ENCODE results near the gene XBP1. TPM values are rescaled to one million over a fixed set of nuclear protein-coding genes. Genes with fewer than 3 reads are reported as not detected.

XBP1 gene
- total and polyA plus RNA-seq, 2 of the 8 experiments (the other 6 are each of a cell fraction or from before 2014, with no cell fraction given) = 99.8 to 131 TPM

- Histone ChIP-seq H3K14ac (ENCODE audit: insufficient read length) (no peak overlapping the region), H4K8ac (ENCODE audit: extremely low read depth, insufficient read depth, low read length) (no peak overlapping the region), H3K27ac (ENCODE audit: low read depth, low read length) (no peak overlapping the region), H4K91ac (replicated peaks; ENCODE audit: insufficient read length, low read length) (no peak overlapping the region), H3K9ac (replicated peaks in 1 of 4; ENCODE audit: extremely low read depth in 1 of 4, low read depth in 3 of 4, low read length in 3 of 4) (no peak overlapping the region), H3K23me2 (ENCODE audit: low read depth, low read length) (peaks cover 5% of the 10 kb centered on the region; the same call in 1 of the 2 replicates), H3K79me2 (ENCODE audit: control insufficient read depth in 1 of 2, insufficient read depth in 2 of 2, low read length in 2 of 2) (no peaks in the 10 kb centered on the region), H2BK15ac (ENCODE audit: low read length) (no peak overlapping the region; the same call in 1 of the 2 replicates), H4K5ac (ENCODE audit: insufficient read length, low read depth, low read length) (no peak overlapping the region), H3K4ac (replicated peaks; ENCODE audit: insufficient read length, low read depth, low read length) (no peak overlapping the region), H3K23ac (ENCODE audit: insufficient read length) (no peak overlapping the region), H2BK12ac (ENCODE audit: low read depth, low read length) (no peak overlapping the region), H2AFZ (ENCODE audit: low read length) (no peak overlapping the region), H3K4me2 (ENCODE audit: insufficient read depth in 1 of 2, low read depth in 2 of 2, low read length in 2 of 2) (no peak overlapping the region), H2BK120ac (replicated peaks; ENCODE audit: low read depth, low read length) (no peak overlapping the region), H2BK5ac (ENCODE audit: low read depth, low read length) (no peak overlapping the region), H3K4me1 (replicated peaks in 1 of 4; ENCODE audit: control insufficient read depth in 3 of 4, insufficient read depth in 4 of 4, low read length in 3 of 4) (no peaks in the 10 kb centered on the region; a peak in 1 of 7 replicates), H3K9me3 (ENCODE audit: insufficient read depth in 2 of 2, low read depth in 1 of 2, low read length in 1 of 2) (no peaks in the 10 kb centered on the region), H3K18ac (ENCODE audit: extremely low read depth, low read length) (no peak overlapping the region), H3K36me3 (ENCODE audit: control insufficient read depth in 2 of 4, insufficient read depth in 4 of 4, low read length in 3 of 4) (no peaks in the 10 kb centered on the region), H3K79me1 (ENCODE audit: low read depth, low read length) (no peaks in the 10 kb centered on the region), H4K20me1 (replicated peaks in 1 of 2; ENCODE audit: control insufficient read depth in 1 of 2, insufficient read depth in 2 of 2, low read length in 2 of 2) (no peaks in the 10 kb centered on the region), H2AK5ac (ENCODE audit: low read depth, low read length) (no peak overlapping the region; the same call in 1 of the 2 replicates), H3K27me3 (replicated peaks in 1 of 4; ENCODE audit: control insufficient read depth in 3 of 4, extremely low read depth in 1 of 4, insufficient read depth in 3 of 4, low read length in 3 of 4) (no peaks in the 10 kb centered on the region), H2BK20ac (ENCODE audit: low read length) (no peak overlapping the region), H3K4me3 (ENCODE audit: extremely low read depth in 1 of 4, insufficient read depth in 2 of 4, low read depth in 3 of 4, low read length in 4 of 4) (no peak overlapping the region), H3K56ac (replicated peaks; ENCODE audit: insufficient read length, low read depth, low read length) (no peak overlapping the region)
- DNase-seq (ENCODE audit: low read depth in 1 of 2, low spot score in 2 of 2) (peak; percentile 25 to 87), FAIRE-seq (peak; percentile 92)
- TF ChIP-seq CTCF (IDR thresholded peaks at IDR 0.05; ENCODE audit: control extremely low read depth in 1 of 3, insufficient read depth in 1 of 3, low read depth in 1 of 3, low read length in 3 of 3) (peak; percentile 89 to 97 (median 93)), GABPA (IDR thresholded peaks at IDR 0.05; ENCODE audit: borderline replicate concordance, insufficient read depth, low read length) (0 out of 2 replicates have a peak, but pooled peaks have one; percentile 27), TEAD4 (IDR thresholded peaks at IDR 0.05; ENCODE audit: low read depth, low read length) (no peak), RAD21 (IDR thresholded peaks at IDR 0.05 in 1 of 2, conservative IDR thresholded peaks at IDR 0.05 in 1 of 2; ENCODE audit: low read depth in 2 of 2, low read length in 2 of 2) (peak; percentile 98 to 99)
- ChIA-PET CTCF (ENCODE audit: partially characterized antibody) (interaction anchor here (0.6 to 5.0 kb wide), 40 partner anchors 8 to 781 kb away, joined by 3 to 64 read pairs (median 4); partner anchors contain the start of genes CHEK2 and HSCB), POLR2A (ENCODE audit: partially characterized antibody) (interaction anchor here (0.6 to 5.0 kb wide), 4 partner anchors 10 to 810 kb away, joined by 3 to 27 read pairs (median 5); partner anchors contain the start of gene XBP1)
- WGBS, 2 experiments (ENCODE audit: extremely low coverage in 1 of 2, insufficient coverage in 1 of 2, insufficient read length in 1 of 2, insufficient replicate concordance in 2 of 2, low coverage in 1 of 2, low lambda C conversion rate in 2 of 2, missing lambda C conversion rate in 1 of 2) = 54% methylated on average over 12 of the region's 12 CpGs; no CpG with 5 or more reads in 1 of the 2 experiments
Observed at GRCh38 chr22:28829358-28830181, 29.2 kb upstream of the XBP1 start.

All from H1 (cell line).